ENCODE data around the gene UBE2J1.

DNA sequence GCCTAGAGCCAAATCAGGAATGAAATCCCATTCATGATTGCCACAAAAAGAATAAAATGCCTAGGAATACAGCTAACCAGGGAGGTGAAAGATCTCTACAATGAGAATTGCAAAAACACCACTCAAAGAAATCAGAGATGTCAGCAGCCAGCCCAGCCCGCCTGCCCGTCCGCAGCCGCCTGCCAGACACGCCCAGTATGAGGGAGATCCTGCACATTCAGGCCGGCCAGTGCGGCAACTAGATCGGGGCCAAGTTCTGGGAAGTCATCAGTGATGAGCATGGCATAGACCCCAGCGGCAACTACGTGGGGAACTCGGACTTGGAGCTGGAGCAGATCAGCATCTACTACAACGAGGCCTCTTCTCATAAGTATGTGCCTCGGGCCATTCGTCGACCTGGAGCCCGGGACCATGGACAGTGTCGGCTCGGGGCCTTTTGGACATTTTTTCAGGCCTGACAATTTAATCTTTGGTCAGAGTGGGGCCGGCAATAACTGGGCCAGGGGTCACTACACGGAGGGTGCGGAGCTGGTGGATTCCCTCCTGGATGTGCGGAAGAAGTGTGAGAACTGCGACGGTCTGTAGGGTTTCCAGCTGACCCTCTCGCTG lies 50.8 kb downstream of the UBE2J1 start:
- TF ChIP-seq WHSC1 (IDR thresholded peaks at IDR 0.05; ENCODE audit: low read length) (no peak), SMC3 (conservative IDR thresholded peaks at IDR 0.05; ENCODE audit: insufficient read depth, low read depth, low read length) (no peak), SMAD1 (IDR thresholded peaks at IDR 0.05; ENCODE audit: low read depth, low read length, partially characterized antibody) (no peak), ETV6 (IDR thresholded peaks at IDR 0.05; ENCODE audit: borderline replicate concordance in 1 of 2, low read depth in 2 of 2, low read length in 1 of 2) (no peak), ETV6 (CRISPR knock-in tag; IDR thresholded peaks at IDR 0.05; ENCODE audit: borderline replicate concordance) (no peak)
- TF ChIP-seq, protein P1, sequence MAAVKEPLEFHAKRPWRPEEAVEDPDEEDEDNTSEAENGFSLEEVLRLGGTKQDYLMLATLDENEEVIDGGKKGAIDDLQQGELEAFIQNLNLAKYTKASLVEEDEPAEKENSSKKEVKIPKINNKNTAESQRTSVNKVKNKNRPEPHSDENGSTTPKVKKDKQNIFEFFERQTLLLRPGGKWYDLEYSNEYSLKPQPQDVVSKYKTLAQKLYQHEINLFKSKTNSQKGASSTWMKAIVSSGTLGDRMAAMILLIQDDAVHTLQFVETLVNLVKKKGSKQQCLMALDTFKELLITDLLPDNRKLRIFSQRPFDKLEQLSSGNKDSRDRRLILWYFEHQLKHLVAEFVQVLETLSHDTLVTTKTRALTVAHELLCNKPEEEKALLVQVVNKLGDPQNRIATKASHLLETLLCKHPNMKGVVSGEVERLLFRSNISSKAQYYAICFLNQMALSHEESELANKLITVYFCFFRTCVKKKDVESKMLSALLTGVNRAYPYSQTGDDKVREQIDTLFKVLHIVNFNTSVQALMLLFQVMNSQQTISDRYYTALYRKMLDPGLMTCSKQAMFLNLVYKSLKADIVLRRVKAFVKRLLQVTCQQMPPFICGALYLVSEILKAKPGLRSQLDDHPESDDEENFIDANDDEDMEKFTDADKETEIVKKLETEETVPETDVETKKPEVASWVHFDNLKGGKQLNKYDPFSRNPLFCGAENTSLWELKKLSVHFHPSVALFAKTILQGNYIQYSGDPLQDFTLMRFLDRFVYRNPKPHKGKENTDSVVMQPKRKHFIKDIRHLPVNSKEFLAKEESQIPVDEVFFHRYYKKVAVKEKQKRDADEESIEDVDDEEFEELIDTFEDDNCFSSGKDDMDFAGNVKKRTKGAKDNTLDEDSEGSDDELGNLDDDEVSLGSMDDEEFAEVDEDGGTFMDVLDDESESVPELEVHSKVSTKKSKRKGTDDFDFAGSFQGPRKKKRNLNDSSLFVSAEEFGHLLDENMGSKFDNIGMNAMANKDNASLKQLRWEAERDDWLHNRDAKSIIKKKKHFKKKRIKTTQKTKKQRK (IDR thresholded peaks at IDR 0.05; ENCODE audit: borderline replicate concordance, low read depth, low read length): no peak
- TF ChIP-seq, protein P2, sequence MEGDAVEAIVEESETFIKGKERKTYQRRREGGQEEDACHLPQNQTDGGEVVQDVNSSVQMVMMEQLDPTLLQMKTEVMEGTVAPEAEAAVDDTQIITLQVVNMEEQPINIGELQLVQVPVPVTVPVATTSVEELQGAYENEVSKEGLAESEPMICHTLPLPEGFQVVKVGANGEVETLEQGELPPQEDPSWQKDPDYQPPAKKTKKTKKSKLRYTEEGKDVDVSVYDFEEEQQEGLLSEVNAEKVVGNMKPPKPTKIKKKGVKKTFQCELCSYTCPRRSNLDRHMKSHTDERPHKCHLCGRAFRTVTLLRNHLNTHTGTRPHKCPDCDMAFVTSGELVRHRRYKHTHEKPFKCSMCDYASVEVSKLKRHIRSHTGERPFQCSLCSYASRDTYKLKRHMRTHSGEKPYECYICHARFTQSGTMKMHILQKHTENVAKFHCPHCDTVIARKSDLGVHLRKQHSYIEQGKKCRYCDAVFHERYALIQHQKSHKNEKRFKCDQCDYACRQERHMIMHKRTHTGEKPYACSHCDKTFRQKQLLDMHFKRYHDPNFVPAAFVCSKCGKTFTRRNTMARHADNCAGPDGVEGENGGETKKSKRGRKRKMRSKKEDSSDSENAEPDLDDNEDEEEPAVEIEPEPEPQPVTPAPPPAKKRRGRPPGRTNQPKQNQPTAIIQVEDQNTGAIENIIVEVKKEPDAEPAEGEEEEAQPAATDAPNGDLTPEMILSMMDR (IDR thresholded peaks at IDR 0.05 in 2 of 3, conservative IDR thresholded peaks at IDR 0.05 in 1 of 3; ENCODE audit: insufficient read depth in 2 of 3, low read depth in 1 of 3, low read length in 3 of 3): no peak
